Measurements from ENCODE around the gene FCGR3A. TPM values are rescaled to one million over a fixed set of nuclear protein-coding genes. Genes with fewer than 3 reads are reported as not detected.

The FCGR3A gene
- total and polyA plus RNA-seq, 3 donors from 2014 or later: 2.0 to 25.7 (median 5.5) TPM

GRCh38 chr1:161503394-161503748, 46.2 kb downstream of the FCGR3A start:
- TF ChIP-seq CTCF (IDR thresholded peaks at IDR 0.05) (no peak), POLR2A (IDR thresholded peaks at IDR 0.05) (no peak)
- Histone ChIP-seq H3K27ac (no peak overlapping the region), H3K36me3 (ENCODE audit: low read depth, missing control alignments) (no peaks in the 10 kb centered on the region), H3K4me3 (no peak overlapping the region), H3K9me3 (no peaks in the 10 kb centered on the region), H3K27me3 (no peaks in the 10 kb centered on the region), H3K4me1 (no peaks in the 10 kb centered on the region)
- DNase-seq: no peak
- intact Hi-C loops (cut with DNase I; ENCODE audit: low total_unique reads): no loop called here

DNA sequence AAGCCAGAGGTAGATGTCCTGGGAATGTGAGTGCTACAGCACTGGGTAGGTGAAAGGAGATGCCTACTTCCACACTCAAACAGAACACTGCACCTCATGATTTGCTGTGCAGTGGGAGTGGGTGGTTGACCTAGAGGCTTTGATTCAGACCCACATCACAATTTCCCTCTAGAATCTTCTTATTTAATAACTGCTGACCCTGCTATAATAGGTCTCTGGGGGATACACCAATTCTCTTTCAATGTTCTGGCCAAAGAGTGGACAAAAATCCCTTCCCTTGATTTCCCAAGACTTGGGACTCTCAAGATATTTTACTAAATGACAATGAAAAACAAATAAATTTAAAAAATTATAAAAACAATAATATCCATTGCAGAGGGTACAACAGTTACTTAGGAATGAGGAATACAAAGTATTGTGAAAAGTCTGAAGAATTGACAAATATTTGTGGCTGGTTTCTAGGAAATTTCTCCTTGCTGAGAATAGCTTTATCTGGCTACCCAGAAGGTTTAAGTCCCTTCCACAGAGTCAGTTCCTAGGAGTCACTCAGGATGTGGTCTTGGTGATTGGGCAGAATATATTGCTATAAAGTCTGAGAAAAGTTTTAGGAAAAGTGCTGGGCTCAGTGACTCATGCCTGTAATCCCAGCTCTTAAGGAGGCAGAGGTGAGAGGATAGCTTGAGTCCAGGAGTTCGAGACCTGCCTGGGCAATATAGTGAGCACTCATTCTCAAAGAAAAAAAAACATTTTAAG, 46.8 kb downstream of the FCGR3A start:
- intact Hi-C loops (cut with DNase I; ENCODE audit: low total_unique reads): no loop called here
- no peak for TF ChIP-seq POLR2A (IDR thresholded peaks at IDR 0.05)
- no peak for TF ChIP-seq CTCF (IDR thresholded peaks at IDR 0.05)
- H3K27ac ChIP-seq: no peak overlapping the region
- H3K27me3 ChIP-seq: no peaks in the 10 kb centered on the region
- H3K4me1 ChIP-seq: no peaks in the 10 kb centered on the region
- H3K4me3 ChIP-seq: no peak overlapping the region
- no peaks in the 10 kb centered on the region for H3K9me3 ChIP-seq
- no peak for DNase-seq
- H3K36me3 ChIP-seq (ENCODE audit: low read depth, missing control alignments): no peaks in the 10 kb centered on the region
- WGBS, 2 donors: 42 to 57% methylated on average over 1 of the region's 1 CpG

DNA sequence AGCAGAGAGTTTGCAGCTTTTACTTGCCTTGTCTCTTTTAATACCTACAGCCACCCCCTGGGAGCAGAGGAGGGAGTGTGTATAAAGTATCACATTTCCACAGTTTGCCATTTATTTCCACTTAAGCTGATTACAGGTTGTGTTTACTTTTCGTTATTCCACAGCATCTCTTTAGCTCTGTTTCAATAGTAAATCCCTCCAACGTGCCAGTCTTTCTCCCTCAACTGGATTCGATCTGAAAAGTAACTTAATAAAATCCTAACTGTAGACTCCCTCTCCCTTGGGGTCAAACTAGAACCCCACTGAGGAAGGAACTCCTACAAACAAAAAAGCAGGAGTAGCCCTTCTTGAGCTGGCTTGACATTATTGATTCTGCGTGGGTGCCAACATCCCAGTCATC, 47.4 kb downstream of the FCGR3A start:
- no peak for DNase-seq
- 49 to 61% methylated on average over 4 of the region's 4 CpGs for WGBS, 2 donors
- intact Hi-C loops (cut with DNase I; ENCODE audit: low total_unique reads): no loop called here
- Histone ChIP-seq H3K36me3 (ENCODE audit: low read depth, missing control alignments) (no peaks in the 10 kb centered on the region), H3K27me3 (no peaks in the 10 kb centered on the region), H3K4me3 (no peak overlapping the region), H3K27ac (no peak overlapping the region), H3K9me3 (no peaks in the 10 kb centered on the region), H3K4me1 (no peaks in the 10 kb centered on the region)
- TF ChIP-seq CTCF (IDR thresholded peaks at IDR 0.05) (no peak), POLR2A (IDR thresholded peaks at IDR 0.05) (no peak)

GRCh38 chr1:161501234-161501633, 48.4 kb downstream of the FCGR3A start:
- Histone ChIP-seq H3K9me3 (no peaks in the 10 kb centered on the region), H3K4me3 (no peak overlapping the region), H3K4me1 (no peaks in the 10 kb centered on the region), H3K27me3 (no peaks in the 10 kb centered on the region), H3K27ac (no peak overlapping the region), H3K36me3 (ENCODE audit: low read depth, missing control alignments) (no peaks in the 10 kb centered on the region)
- WGBS, 2 donors: 86 to 96% methylated on average over 1 of the region's 1 CpG
- intact Hi-C loops (cut with DNase I; ENCODE audit: low total_unique reads): no loop called here
- no peak for TF ChIP-seq POLR2A (IDR thresholded peaks at IDR 0.05)
- no peak for TF ChIP-seq CTCF (IDR thresholded peaks at IDR 0.05)
- DNase-seq: no peak
